Testis (tissue), 3 donors: Measurements from ENCODE around the gene PLA2G4D. TPM values are rescaled to one million over a fixed set of nuclear protein-coding genes. Genes with fewer than 3 reads are reported as not detected.

ENCODE experiments used
- DNase-seq: peaks from one replicate; pipeline ENCODE4 v3.0.0-alpha.2; 2019
- H3K27ac ChIP-seq, 2 donors: fragments of 200-600 bp; sonication (generic); one replicate each; pipeline ENCODE4 v1.5.1; 2019
- H3K27me3 ChIP-seq: fragments of 200-600 bp; sonication (generic); one replicate; pipeline ENCODE4 v1.5.1; 2019
- H3K36me3 ChIP-seq: fragments of 200-600 bp; sonication (generic); one replicate; pipeline ENCODE4 v1.5.1; 2017; ENCODE audit warnings: low read depth; ENCODE audit errors: missing control alignments
- H3K4me1 ChIP-seq: fragments of 200-600 bp; sonication (generic); one replicate; pipeline ENCODE4 v1.5.1; 2019
- H3K4me3 ChIP-seq, 2 donors: fragments of 200-600 bp; sonication (generic); one replicate each; pipeline ENCODE4 v1.5.1; 2017 to 2019
- H3K9me3 ChIP-seq: fragments of 200-600 bp; sonication (generic); one replicate; pipeline ENCODE4 v1.5.1; 2017
- CTCF ChIP-seq, 3 experiments: fragments of 450-650 bp in 2 of 3; fragments of 200-600 bp in 1 of 3; sonication (generic) in 1 of 3; IDR thresholded peaks; one replicate each; pipeline ENCODE4 v1.5.1; 2016 to 2019; ENCODE audit warnings: antibody characterized with exemption in 3 of 3, mild to moderate bottlenecking in 2 of 3, moderate library complexity in 1 of 3
- POLR2A ChIP-seq: fragments of 450-650 bp; IDR thresholded peaks from one replicate; pipeline ENCODE4 v1.6.1; 2017; ENCODE audit warnings: antibody characterized with exemption, mild to moderate bottlenecking, moderate library complexity
- WGBS, 2 donors: methylation state at CpG; one replicate each; pipeline ENCODE4 v1.1.5; 2018; 5-methylcytosine and 5-hydroxymethylcytosine counted together
- intact Hi-C: fragments of 100-400 bp; cut with DNase I; formaldehyde crosslinking; loops from one replicate; pipeline ENCODE4 v1.15.1; 2023; ENCODE audit warnings: low total_unique reads
- polyA plus RNA-seq: library from polyadenylated mRNA; stranded (reverse); fragments of 350-450 nt; fragmentation: Illumina TruSeq; extraction: RNeasy Lipid Tissue Mini Kit (QIAGEN cat#74804); gene quantifications from one replicate; pipeline ENCODE4 v1.2.3, GENCODE V29; 2014; ENCODE audit warnings: low read depth, low replicate concordance; ENCODE audit not compliant: insufficient read depth
- total RNA-seq, 2 donors: library from RNA; depleted of rRNA; stranded (reverse); fragments of >200 nt; gene quantifications; one replicate each; pipeline ENCODE4 v1.2.3, GENCODE V29; 2016

PLA2G4D gene
- total and polyA plus RNA-seq, 3 donors from 2014 or later = 0.11 to 0.43 (median 0.16) TPM

GRCh38 chr15:42104095-42104891, 9.9 kb upstream of the PLA2G4D start:
- intact Hi-C loops = no loop called here
- no peaks in the 10 kb centered on the region for H3K36me3 ChIP-seq
- no peaks in the 10 kb centered on the region for H3K9me3 ChIP-seq
- no peak for DNase-seq
- no peak for TF ChIP-seq CTCF (IDR thresholded peaks at IDR 0.05)
- TF ChIP-seq POLR2A = no peak
- no peak overlapping the region for H3K4me3 ChIP-seq
- no peaks in the 10 kb centered on the region for H3K4me1 ChIP-seq
- no peak overlapping the region for H3K27ac ChIP-seq
- WGBS, 2 donors = 88 to 93% methylated on average over 11 of the region's 11 CpGs
- no peaks in the 10 kb centered on the region for H3K27me3 ChIP-seq

GRCh38 chr15:42102646-42103235, 8.4 kb upstream of the PLA2G4D start:
- no peak for DNase-seq
- intact Hi-C loops = no loop called here
- Histone ChIP-seq H3K9me3 (no peaks in the 10 kb centered on the region), H3K27me3 (no peaks in the 10 kb centered on the region), H3K4me1 (no peaks in the 10 kb centered on the region), H3K27ac (no peak overlapping the region), H3K4me3 (no peak overlapping the region), H3K36me3 (no peaks in the 10 kb centered on the region)
- TF ChIP-seq POLR2A (no peak), CTCF (IDR thresholded peaks at IDR 0.05) (no peak)
- WGBS, 2 donors = 79 to 82% methylated on average over 5 to 6 of the region's 6 CpGs

GRCh38 chr15:42101861-42102260, 7.5 kb upstream of the PLA2G4D start:
- no peak overlapping the region for H3K4me3 ChIP-seq
- no peak overlapping the region for H3K27ac ChIP-seq
- no peaks in the 10 kb centered on the region for H3K27me3 ChIP-seq
- intact Hi-C loops = no loop called here
- WGBS, 2 donors = 88 to 92% methylated on average over 1 of the region's 1 CpG
- H3K4me1 ChIP-seq = no peaks in the 10 kb centered on the region
- no peak for DNase-seq
- TF ChIP-seq CTCF (IDR thresholded peaks at IDR 0.05) = no peak
- no peak for TF ChIP-seq POLR2A
- no peaks in the 10 kb centered on the region for H3K36me3 ChIP-seq
- no peaks in the 10 kb centered on the region for H3K9me3 ChIP-seq

- TF ChIP-seq CTCF (IDR thresholded peaks at IDR 0.05) (no peak), POLR2A (no peak)
- no peaks in the 10 kb centered on the region for H3K4me1 ChIP-seq
- H3K4me3 ChIP-seq = no peak overlapping the region
- no peak overlapping the region for H3K27ac ChIP-seq
- no peaks in the 10 kb centered on the region for H3K36me3 ChIP-seq
- 87 to 93% methylated on average over 8 of the region's 8 CpGs for WGBS, 2 donors
- DNase-seq = no peak
- intact Hi-C loops = no loop called here
- no peaks in the 10 kb centered on the region for H3K27me3 ChIP-seq
- H3K9me3 ChIP-seq = no peaks in the 10 kb centered on the region
Measured at GRCh38 chr15:42100021-42100800, 5.8 kb upstream of the PLA2G4D start.
